GM19438 (cell line): ENCODE measurements around the gene VKORC1L1.
A peak's percentile ranks its signal among the peaks of the same experiment; 100 is the strongest.
"Not testable (repeated sequence)": the region's sequence is repeated elsewhere in the genome, so short reads cannot be mapped to it uniquely, and the experiment has no call there.

Experiments
- ATAC-seq: cut with Tn5 transposase; IDR thresholded peaks from one replicate; pipeline ENCODE4 v1.9.1; 2021; ENCODE audit warnings: low read depth; ENCODE audit not compliant: unreplicated experiment

The VKORC1L1 gene

DNA sequence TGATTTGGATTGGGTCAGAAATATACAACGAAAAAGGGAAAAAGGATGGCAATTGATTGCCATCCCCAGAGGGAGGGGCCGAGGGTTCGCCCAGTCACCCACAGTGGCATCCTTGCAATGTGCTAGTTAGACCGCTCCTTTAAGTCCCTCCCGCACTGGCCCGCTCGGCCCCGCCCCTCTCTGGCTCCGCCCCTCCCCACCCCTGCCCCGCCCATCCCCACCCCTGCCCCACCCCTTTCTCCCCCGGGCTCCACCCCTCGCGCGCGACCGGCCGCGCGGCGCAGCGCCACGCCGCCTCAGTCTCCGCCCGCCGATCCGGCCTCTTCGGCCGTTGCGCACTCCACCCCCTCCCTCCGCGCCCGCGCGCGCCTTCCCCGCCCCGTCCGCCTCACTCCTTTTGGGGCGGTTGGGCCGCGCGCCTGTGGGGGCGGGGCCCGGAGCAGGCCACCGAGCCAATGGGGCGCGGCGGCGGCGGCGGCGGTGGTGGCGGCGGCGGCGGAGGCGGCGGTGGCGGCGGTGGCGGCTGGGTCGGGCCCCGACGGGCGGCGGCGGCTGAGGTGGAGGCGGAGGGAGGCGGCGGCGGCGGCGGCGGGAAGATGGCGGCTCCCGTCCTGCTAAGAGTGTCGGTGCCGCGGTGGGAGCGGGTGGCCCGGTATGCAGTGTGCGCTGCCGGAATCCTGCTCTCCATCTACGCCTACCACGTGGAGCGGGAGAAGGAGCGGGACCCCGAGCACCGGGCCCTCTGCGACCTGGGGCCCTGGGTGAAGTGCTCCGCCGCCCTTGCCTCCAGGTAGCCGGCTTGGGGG, at the start of gene VKORC1L1:
VKORC1L1 (plus strand) TSS at position 299 of the 806 bp plus-strand sequence; CDS start at position 597, 298 bp downstream.
- ATAC-seq = peak; percentile 85

DNA sequence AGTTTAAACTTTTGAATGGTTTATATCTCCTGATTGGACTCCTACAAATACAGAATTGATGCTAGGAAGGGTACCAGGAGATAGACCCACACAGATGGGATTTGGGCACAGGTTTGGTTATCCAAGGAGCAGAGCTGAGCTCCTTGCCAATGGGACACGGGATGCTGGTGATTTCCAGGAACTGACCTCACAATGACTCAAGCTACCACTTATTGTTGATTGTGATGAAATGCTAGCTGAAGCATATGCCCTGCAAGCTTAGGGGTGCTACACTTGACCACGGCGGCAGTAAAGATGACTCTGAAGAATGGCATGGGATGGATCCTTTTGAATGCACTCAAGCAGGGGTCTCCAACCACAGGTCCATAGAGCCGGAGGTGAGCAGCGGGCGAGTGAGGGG, 45.5 kb upstream of the VKORC1L1 start:
- no peak for ATAC-seq

DNA sequence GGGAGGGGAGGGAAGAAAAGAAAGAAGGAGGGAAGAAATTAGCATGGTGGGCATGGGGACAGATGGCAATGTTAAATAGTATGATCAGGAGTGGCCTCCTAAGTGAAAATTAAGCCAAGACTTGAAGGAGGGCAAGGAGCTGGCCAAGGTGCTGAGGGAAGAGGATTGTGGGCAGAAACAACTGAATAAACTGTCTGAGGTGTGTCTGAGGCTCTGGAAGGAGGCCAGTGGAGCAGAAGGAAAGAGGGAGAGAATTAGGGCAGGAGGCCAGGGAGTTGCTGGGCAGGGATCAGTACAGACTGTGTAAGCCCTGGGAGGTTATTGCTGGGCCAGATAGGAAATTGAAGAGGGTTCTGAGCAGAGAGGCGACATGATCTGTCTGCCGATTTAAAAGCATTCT, 40.6 kb upstream of the VKORC1L1 start:
- ATAC-seq = no peak

DNA sequence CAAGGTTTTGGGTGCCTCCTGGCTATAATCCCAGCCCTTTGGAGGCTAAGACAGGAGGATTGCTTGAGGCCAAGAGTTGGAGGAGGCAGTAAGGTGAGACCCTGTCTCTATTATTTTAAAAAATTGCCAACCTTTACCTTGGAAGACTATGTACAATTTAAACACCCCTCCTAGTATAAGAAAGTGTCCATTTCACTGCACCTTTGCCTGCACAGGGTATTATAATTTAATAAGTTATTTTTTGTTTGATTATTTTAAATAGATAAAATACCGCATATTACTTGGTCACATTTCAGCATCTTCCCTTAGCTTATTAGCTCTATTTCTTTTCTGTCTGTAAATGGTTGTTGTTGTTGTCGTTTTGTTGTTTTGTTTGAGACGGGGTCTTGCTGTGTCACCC, 36.2 kb upstream of the VKORC1L1 start:
- not testable (repeated sequence) for ATAC-seq

DNA sequence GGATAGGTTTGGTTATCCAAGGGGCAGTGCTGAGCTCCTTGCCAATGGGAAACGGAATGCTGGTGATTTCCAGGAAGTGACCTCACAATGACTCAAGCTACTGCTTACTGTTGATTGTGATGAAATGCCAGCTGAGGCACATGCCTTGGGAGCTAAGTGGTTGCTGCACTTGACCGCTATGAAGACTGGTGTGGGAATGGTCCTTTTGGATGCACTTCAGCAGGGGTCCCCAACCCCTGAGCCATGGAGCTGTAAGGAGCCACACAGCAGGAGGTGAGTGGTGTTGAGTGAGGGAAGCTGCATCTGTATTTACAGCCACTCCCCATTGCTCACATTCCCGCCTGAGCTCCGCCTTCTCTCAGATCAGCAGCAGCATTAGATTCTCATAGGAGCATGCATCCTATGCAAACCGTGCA, 35.3 kb upstream of the VKORC1L1 start:
- ATAC-seq = not testable (repeated sequence)

DNA sequence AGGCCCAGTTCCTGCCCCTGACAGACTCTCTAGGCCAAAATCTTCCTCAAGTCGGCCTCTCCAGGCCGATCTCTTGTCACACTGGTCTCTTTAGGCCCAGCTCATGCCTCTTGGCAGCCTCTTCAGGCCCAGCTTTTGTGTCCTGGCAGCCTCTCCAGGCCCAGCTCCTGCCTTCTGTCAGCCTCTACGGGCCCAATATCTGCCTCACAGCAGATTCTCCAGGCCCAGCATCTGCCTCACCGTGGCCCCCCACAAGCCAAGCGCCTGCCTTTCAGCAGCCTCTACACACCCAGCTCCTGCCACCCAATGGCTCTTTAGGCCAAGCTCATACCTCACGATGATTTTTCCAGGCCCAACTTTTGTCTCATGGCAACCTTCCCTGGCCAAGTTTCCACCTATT, 33.0 kb upstream of the VKORC1L1 start:
- no peak for ATAC-seq

DNA sequence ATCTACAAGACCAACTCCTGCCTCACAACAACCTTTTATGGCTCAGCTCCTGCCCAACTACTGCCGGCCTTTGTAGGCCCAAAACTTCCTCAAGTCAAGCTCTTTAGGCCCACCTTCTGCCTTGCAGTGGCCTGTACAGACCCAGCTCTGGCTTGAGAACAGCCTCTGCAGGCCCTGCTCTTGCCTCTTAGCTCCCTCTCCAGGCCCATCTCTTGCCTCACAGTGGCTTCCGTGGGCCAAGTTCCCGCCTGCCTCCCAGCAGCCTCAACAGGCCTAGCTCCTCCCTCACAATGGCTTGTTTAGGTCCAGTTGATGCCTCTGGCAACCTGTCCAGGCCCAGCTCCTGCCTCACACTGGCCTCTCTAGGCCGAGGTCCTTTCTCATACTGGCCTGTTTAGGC, 32.4 kb upstream of the VKORC1L1 start:
- no peak for ATAC-seq

DNA sequence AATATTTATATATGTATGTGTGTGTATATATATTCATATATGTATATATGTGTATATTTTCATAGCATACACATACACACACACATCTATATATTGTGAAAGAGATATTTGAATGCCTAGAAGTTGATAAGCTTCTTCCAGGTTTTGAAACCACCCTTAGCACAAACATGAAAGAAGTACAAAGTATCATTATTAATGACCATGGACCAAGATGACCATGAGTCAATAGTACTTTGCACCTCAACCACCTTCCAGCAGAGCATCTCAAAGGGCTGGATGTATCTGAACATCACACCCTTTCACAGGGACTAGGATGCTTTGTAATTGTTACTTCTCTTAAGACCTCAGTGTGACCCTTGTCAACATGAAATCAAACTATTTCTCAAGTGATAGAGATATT, 29.3 kb upstream of the VKORC1L1 start:
- not testable (repeated sequence) for ATAC-seq

DNA sequence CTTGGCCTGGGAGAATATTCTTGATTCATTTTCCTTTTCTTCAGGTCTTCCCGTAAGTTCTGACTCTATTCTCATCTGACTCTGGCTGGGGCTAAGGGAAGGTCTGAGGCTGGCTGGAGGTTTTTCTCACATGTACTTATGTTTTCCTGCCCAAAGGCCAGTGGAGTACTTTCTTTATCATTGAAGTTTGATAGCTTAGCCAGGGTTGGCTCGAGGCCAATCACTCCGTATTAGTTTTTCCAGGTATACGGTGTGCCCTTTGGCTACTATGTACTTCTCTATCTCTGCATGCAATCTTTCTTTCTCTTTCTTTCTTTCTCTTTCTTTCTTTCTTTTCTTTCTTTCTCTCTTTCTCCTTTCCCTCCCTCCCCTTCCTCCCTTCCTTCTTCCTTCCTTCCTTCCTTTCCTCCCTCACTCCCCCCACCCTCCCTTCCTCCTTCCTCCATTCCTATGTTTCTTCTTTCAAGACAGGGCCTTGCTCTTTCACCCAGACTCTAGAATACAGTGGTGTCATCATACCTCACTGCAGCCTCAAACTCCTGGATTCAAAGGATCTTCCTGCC, 26.8 kb upstream of the VKORC1L1 start:
- no peak for ATAC-seq

DNA sequence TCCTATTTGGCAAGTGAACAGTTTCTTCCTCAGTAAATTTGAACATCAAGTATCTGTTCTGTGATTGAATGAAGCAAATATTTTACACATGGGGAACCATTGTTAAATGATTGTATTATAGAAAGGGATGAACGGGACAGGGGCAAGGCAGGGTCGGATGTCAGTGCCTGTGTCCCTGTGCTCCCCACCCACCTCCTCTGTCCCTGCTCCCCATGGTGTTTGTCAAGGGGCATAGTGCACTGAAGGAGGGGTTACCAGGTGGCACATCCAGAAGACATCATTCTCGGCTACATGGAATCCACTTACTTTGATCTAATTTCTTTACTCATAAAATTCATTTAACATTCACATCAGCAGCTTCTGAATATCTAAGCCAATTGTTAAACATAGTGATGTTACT, 19.4 kb upstream of the VKORC1L1 start:
- not testable (repeated sequence) for ATAC-seq

DNA sequence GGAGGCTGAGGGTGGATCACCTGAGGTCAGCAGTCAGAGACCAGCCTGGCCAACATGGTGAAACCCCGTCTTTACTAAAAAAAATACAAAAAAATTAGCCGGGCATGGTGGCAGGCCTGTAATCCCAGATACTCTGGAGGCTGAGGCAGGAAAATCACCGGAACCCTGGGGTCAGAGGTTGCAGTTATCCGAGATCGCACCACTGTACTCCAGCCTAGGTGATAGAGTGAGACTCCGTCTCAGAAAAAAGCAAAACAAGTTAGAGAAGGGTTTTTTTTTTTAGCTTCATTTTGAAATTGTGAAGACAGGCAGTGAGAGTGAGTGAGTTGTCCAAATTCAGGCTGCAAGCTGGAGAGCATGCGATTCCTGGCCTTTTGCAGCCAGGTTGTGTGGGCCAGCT, 19.0 kb upstream of the VKORC1L1 start:
- not testable (repeated sequence) for ATAC-seq

DNA sequence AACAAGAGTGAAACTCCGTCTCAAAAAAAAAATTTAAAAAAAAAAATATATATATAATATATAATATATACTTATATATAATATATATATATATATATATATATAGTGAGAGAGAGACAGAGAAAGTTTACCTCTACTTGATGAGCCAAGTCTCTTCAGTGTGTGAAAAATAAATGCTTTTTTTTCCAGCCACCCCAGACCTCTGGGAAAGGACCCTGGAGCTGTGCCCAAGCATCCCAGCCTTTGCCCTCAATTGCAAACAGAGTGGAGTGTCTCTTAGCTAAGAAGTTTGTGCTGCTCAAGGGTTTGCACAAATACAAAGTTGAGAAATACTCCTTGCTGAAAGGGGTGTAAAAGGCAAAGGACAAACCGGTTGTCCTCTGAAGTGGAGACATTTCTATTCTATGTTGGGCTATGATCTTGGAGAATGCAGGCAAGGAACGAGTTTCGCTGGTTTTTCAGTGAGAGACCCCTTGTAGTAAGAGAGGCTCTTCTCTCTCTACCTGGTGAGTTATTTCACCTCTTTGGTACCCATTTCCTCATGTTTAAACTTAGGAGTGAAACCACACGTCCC, 15.5 kb upstream of the VKORC1L1 start:
- ATAC-seq = not testable (repeated sequence)

DNA sequence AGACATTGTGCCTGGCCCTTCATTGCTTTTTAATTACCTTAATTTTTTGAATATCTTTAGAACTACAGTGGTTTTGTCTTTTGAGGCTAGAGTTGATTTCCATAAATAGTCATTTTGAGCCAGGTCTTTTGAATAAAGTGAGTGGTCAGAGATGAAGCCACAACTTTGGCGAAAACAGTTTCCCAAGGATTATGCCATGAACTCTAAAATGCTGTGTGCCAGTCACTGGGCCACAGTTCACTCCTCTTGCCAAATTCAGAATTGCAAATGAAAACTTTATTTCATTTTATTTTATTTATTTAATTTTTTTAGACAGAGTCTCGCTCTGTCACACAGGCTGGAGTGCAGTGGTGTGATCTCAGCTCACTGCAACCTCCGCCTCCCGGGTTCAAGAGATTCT, 14.2 kb upstream of the VKORC1L1 start:
- ATAC-seq = not testable (repeated sequence)

DNA sequence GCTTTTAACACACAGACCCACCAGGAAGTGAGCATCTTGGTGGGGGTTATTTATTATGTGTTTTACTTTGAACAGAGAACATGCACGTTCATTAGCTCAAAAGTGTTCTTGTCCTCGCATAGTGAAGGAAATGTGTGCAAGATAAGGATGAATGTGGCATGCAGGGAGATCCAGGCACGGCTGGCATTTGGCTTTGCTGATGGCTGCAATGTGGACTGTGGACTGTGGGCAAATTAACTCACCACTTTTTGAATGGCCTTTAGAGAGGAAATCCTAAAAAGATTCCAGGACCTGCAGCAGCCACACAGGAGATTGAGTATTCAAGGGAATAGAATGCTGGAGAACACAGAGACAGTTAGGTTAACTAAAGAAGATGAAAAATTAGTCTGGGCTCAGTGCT, 6.6 kb upstream of the VKORC1L1 start:
- ATAC-seq = not testable (repeated sequence)

DNA sequence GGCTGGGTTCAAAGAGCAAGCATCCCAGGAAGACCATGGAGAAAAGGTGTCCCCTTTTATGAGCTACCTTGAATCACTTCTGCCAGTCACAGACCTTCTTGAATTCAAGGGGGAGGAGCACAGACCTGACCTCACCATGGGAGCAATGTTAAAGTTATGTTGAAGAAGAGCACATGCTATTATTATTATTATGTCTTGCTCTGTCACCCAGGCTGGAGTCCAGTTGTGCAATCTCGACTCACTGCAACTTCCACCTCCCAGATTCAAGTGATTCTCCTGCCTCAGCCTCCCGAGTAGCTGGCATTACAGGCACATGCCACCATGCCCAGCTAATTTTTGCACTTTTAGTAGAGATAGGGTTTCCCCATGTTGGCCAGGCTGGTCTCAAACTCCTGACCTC, 5.2 kb upstream of the VKORC1L1 start:
- ATAC-seq = not testable (repeated sequence)

DNA sequence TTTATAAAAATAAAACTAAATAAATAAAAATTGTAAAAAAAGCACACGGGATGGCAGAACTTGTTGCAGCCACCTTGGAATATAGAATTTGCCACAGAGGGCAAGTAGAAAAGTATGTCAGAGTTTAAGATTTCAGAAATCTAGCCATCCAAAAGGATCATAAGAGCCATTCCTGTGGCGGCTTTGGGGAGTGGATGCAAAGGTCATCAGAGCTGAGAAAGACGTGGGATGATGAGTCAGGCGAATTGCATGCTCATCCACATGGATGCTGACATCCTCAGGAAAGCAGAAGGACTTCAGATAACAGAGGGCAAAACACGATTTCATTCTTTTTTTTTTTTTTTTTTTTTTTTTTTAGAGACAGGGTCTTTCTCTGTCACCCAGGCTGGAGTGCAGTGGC, 3.6 kb upstream of the VKORC1L1 start:
- not testable (repeated sequence) for ATAC-seq

DNA sequence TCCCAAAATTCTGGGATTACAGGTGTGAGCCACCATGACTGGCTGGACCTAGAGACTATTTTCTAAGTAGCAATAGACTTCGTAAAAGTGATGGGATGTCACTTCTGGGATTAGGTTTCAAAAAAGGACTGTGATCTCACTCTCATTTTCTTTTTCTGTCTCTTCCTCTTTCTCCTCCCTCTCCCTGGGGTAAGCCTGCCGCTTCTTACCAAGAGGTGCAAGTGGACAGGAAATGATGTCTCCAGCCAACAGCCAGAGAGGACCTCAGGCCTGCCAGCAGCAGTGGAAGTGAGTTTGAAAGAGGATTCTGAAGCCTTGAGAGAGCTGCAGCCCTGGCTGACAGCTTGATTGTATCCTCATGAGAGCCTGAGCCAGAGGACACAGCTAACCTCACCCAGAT, 1.4 kb upstream of the VKORC1L1 start:
- ATAC-seq = not testable (repeated sequence)

DNA sequence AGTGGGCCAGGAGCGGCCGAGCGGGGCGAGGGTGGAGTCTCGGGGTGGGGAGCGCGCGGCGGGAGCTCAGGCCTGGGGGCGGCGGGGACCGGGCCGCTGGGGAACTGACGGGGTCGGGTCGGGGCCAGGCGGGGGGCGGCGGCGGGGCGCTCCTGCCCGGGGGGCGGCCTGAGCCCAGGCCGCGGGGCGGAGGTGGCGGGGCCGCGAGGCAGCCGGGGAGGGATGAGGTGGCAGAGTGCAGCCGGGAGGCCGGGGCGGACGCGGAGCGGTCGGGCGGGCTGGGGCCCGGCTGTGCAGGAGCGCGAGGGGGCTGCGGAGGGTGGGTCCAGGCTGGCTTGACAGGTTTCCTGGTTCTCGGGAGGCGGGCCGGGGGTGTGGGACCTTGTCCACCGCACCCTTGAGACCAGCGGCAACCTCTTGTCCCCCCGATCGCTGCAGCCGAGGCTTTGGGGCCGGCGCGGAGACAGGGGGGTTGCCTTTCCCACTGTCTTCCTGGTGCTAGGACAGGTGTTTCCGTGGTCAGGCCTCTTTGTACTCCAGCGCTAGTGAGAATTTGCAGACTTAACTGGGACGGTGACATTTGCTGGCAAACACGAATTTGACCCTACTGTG, 814 bp downstream of the VKORC1L1 start:
- ATAC-seq = peak; percentile 37

DNA sequence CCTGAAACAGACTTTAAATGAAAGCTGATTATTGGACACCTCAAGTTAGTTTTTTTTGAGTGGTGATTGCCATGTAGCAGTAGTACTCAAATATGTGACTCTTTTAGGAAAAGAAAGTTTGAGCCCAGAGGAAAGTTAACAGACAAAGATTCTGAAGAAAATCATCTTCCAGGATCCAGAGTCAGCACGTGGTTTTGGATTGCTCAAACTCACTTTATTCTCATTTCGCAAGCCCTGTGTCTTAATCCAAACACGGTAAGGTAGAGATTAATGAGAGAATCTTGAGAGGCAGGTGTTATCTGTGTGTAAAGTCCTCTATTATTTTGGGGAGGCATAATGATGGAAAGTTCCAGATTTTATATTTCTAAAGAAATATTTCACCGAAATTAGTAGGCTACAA, 2.8 kb downstream of the VKORC1L1 start:
- not testable (repeated sequence) for ATAC-seq

DNA sequence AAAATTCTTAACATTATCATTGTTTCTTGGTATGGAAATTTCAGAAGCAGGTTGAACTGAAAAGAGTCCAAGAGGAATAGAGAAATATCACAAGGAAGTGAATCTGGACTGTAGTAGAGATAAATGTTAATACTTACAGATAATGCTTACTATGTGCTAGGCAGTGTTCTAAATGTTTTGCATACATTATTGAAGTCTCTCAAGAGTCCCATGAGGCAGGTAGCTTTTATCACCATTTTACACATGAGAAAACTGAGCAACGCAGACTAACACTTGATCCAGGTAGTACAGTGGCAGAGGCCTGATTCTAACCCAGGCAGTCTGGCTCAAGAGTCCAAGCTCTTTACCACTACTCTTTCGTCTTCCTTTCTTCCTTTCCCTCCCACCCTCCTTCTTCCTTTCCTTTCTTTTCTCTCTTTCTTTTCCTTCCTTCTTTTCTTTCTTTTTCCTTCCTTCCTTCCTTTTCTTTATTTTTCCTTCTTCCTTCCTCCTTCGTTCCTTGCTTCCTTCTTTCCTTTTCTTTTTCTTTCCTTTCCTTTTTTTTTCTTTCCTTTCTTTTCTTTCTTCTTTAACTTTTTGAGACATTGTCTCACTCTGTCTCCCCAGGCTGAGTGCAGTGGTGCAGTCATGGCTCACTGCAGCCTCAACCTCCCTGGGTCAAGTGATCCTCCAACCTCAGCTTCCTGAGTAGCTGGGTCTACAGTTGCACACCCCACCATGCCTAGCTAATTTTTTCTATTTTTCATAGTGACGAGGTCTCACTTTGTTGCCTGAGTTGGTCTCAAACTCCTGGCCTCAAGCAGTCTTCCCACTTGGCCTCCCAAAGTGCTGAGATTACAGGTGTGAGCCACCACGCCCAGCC, 6.6 kb downstream of the VKORC1L1 start:
- not testable (repeated sequence) for ATAC-seq
